ENCODE measurements around the gene TEKT3.

TEKT3 gene

DNA sequence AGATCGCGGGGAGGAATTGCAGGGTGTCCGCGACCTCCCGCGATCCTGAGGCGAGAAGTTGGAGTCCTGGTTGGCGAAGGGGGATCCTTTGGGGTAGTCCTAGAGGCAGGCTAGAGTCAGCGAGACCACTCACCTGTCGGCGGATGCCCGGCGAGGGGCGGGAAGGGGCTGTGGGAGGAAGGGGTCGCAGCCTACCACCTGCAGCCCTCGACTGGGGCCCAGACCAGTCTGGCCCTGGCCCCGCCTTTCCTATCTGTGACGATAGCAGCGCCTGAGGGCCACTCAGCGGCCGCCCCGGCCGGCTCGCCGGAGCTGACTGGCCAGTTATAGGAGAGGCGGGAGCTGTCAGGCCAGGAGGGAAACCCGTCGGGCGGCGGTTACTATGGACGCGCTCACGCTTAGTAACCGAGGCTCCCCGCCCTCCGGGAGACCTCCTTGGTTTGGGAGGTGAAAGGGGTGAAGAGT lies at the start of gene TEKT3:
TEKT3 (minus strand) TSS at position 213 of the 465 bp plus-strand sequence. CDS start 10,012 bp downstream, outside the sequence.
- peak; percentile 13 for DNase-seq (ENCODE audit: low read depth)

DNA sequence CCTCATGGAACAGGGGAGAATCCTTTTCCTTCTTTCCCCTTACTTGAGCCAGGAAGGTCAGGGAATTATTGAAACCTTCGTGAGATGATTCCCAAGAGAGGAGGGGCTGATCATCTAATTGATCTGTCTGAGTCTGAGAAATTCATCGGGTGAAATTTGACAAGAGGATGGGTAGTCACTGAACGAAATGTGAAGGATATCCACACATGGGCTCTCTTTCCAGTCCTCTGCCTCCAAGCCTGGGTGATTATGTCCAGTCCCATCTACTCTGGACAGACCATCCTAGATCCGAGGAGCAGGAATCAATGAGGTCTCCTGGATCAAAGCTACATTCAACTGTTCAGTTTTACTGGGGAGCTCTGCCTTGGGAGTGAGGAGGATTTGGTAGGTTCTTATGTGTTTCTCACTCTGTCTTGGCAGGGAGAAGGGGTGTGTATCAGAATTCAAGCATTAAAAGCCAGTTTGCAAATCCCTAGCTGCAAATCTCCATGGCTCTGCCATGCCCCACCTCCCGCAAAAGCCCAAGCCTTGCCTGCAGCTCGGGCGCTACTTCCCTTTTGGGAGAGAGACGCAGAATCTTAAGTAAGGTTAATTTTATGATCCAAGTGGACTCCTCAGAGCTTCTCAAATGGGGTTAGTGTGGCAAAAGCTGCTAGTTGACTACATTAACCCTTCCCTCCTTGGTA lies 47.1 kb upstream of the TEKT3 start:
- DNase-seq (ENCODE audit: low read depth): no peak

DNA sequence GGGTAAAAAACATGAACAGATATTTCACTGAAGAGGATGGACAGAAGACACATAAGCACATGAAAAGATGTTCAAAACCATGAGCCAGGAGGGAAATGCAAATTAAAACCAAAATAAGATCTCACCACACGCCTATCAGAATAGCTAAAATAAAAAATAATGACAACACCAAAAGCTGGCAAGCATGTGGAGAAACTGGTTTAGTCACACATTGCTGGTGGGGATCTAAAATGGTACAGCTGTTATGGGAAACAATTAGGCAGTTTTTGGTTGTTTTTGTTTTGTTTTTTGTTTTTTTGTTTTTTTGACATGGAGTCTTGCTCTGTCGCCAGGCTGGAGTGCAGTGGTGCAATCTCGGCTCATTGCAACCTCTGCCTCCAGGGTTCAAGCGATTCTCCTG lies 44.7 kb upstream of the TEKT3 start:
- DNase-seq (ENCODE audit: low read depth): no peak

DNA sequence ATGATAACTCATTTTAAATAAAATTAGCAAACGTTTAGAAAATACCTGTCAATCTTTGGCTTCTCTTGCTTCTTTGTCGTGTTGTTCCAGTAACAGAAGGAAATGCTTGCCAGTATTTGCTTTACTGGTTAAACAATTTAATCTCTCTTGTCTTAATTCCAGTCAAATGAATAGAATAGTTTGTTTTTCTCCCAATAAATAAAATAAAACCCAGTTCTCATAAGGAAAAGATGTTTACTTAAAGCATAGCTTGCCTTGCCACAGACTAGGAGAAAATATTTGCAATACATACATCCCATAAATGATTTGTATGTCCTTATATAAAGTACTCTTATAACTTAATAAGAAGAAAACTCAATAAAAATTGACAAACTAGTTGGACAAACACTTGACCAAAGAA lies 43.9 kb upstream of the TEKT3 start:
- DNase-seq (ENCODE audit: low read depth): no peak

DNA sequence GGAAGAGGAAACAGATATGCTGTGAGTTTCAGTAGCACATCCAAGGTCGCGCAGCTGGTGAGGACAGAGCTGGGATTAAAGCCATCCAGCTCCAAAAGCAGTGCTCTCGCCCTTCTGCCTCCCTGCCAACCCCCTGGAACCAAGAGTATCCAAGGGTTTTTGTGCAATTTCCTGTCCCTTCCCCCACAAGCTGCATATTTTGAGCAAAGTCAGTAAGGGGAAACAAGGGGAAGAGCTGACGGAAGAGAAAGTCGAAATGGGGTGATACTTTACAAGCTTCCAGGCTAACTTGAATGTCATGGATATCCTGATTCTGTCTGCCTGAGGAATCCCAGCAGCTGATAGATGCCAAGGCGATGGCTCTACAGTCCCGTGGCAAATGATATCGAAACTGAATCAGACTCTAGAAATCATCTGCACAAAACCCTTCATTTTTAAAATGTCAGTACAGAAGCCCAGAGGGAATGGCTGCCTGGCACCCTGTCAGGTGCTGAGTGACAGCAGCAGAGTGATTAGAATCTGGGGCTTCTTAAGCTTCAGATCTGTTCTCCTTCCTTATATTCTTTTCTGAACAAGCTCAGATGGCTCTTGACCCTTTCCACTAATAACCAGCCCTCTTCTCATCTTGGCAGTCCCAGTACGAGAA lies 42.9 kb upstream of the TEKT3 start:
- no peak for DNase-seq (ENCODE audit: low read depth)

DNA sequence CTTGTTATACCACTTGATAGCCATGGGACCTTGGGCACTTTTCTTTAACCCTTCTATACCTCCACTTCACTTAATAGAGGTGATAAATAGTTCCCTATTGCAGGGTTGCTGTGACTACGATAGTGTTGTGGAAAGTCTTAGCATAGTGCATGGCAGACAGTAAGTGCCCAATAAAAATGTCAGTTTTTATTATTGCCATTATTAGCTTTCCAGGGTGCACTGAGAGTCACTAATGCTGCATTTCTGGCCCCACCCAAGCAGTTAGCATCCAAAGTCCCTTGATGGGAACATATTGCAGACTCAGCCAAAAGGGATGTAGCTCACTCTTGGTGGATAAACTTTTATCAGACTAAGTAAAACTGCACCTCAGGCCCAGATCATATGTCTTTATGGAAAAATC lies 41.5 kb upstream of the TEKT3 start:
- DNase-seq (ENCODE audit: low read depth): no peak

DNA sequence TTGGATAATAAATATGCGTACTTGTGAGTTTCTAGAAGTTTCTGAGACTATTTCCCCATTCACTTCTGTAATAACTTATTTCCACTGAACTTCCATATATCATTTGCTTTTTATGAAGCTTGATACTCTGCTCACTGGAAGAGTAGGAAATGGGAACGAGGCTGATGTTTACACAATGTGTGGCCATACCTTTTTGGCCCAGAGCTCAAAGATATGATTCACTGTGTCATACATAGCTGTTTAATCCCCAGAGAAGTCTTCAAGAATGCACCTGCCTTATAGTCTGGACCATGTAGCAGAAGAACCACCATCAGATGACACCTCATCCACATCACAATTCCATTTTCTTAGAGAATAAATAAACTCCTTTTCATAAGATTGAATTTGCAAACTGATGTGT lies 40.3 kb upstream of the TEKT3 start:
- DNase-seq (ENCODE audit: low read depth): no peak

- no peak for DNase-seq (ENCODE audit: low read depth)
Measured at GRCh38 chr17:15380446-15380845, 39.0 kb upstream of the TEKT3 start.

DNA sequence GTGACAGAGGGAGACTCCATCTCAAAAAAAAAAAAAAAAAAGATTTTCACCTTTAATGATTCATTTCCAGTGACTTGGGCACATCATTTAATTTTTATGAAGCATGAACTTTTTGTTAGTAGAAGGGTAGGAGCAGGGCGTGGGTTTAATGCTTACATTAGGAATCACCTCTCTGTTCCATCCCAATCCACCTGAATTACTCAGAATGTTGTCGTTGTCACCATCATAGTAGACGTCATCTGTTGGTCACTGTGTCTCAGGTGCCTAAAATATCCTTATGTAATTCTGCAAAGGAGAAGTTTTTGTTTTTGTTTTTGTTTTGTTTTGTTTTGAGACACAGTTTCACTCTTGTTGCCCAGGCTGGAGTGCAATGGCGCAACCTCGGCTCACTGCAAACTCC lies 38.3 kb upstream of the TEKT3 start:
- no peak for DNase-seq (ENCODE audit: low read depth)

GRCh38 chr17:15378243-15378642 lies 36.8 kb upstream of the TEKT3 start:
- DNase-seq (ENCODE audit: low read depth): no peak

GRCh38 chr17:15377616-15378015 lies 36.2 kb upstream of the TEKT3 start:
- no peak for DNase-seq (ENCODE audit: low read depth)

GRCh38 chr17:15377200-15377599 lies 35.8 kb upstream of the TEKT3 start:
- DNase-seq (ENCODE audit: low read depth): no peak

- DNase-seq (ENCODE audit: low read depth): no peak
Measured at GRCh38 chr17:15371376-15372130, 30.2 kb upstream of the TEKT3 start.

DNA sequence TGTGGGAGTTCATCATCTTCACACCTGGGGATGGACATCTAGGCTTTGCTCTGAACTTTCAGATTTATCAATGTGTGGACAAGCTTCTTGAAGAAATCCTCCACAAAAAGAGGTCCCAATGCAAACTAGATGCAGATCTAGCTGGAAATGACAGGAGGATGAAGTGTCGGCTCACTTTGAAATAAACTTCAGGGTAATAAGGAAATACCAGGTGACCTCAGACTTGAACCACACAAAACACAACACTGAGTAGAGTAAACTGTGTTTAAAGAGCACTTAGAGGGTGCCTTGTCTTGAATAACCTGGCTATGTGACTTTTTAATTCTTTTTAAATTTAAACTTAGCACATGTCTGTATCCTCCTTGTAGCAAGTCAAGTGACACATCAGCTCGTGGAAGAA lies 27.2 kb upstream of the TEKT3 start:
- no peak for DNase-seq (ENCODE audit: low read depth)

GRCh38 chr17:15366026-15366425 lies 24.6 kb upstream of the TEKT3 start:
- DNase-seq (ENCODE audit: low read depth): no peak

- no peak for DNase-seq (ENCODE audit: low read depth)
Measured at GRCh38 chr17:15364615-15365014, 23.2 kb upstream of the TEKT3 start.

DNA sequence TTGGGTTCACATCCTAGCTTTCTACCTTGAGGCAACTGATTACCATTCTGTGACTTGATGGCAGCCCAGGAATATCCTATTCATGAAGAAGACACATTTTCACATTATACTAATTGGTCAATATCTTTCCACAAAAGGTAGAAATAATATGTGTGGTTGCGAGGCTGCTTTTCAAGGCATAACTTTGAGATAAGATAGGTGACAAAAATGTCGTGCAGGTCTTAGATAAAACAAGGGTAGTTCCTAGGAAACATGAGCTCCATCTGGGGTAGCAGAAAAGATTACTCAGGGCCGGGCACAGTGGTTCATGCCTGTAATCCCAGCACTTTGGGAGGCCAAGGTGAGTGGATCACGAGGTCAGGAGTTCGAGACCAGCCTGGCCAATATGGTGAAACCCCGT lies 22.3 kb upstream of the TEKT3 start:
- no peak for DNase-seq (ENCODE audit: low read depth)

GRCh38 chr17:15361592-15361991 lies 20.2 kb upstream of the TEKT3 start:
- no peak for DNase-seq (ENCODE audit: low read depth)

- DNase-seq (ENCODE audit: low read depth): no peak
Measured at GRCh38 chr17:15361151-15361550, 19.8 kb upstream of the TEKT3 start.

GRCh38 chr17:15354256-15354655 lies 12.9 kb upstream of the TEKT3 start:
- DNase-seq (ENCODE audit: low read depth): no peak

- no peak for DNase-seq (ENCODE audit: low read depth)
Measured at GRCh38 chr17:15351925-15352324, 10.5 kb upstream of the TEKT3 start.

DNA sequence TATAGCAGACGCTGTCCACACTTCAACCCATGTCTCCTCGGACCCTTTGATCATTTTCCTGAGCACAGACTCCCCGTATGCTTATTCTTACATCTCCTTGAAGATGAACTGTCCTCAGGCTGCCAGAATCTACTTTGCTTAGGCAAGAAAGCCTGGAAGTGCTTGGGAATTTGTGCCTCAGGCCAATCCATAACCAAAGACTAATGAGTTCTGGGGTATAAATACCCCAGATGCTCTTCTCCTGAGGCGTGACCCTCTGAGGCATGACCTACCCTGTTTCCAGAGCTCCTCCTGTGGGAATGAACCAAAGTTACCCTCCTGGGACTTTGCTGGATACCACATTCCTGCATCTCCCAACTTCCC lies 10.1 kb upstream of the TEKT3 start:
- DNase-seq (ENCODE audit: low read depth): no peak

DNA sequence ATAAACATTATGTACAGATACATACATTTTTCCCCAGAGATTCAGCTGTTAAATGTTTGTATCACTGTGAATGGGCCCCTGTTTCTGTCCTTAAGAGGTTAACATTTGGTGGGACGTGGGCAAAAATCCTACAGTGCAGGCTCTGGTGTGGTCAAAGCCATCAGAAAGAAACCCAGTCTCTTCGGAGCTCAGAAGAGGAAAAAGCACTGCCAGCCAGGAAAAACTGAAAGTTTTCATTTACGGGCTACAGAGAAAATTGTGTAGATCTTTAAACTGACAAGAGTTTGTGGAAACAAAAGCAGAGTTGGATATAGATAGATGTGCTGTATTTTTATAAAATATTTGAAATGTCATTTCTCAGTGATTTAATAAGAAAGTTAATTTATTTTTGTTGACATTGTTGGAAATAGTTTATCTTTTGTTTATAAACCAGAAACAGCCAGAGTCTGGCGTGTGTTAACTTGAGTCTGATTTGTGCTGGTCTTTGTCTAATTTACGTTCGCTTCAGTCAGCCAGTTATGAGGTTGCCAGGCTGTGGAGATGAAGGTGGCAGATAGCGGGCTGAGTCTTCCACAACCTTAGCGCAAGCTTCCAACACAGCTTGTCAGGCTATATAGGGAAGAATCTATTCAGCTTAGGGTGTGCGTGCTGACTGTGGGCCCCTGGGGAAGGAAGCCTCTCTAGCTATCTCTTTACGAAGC lies 9.5 kb upstream of the TEKT3 start:
- no peak for DNase-seq (ENCODE audit: low read depth)

Measured in activated T-cell treated with anti-CD3 and anti-CD28 coated beads for 48 hours (primary cell).